Mesothelial cell of epicardium (in vitro differentiated cells): ENCODE data around the gene PRF1. TPM values are rescaled to one million over a fixed set of nuclear protein-coding genes. Genes with fewer than 3 reads are reported as not detected.
A peak's percentile ranks its signal among the peaks of the same experiment; 100 is the strongest.
"Not testable (repeated sequence)": the region's sequence is repeated elsewhere in the genome, so short reads cannot be mapped to it uniquely, and the experiment has no call there.

ENCODE experiments used
- DNase-seq, 2 experiments: peaks; one replicate each; pipeline ENCODE4 v3.0.0; 2021; ENCODE audit warnings: low spot score in 2 of 2; ENCODE audit not compliant: unreplicated experiment in 2 of 2
- H3K27ac Mint-ChIP-seq: 2 replicates; pipeline ENCODE4 v1.8.0; 2021; ENCODE audit warnings: mixed read lengths
- H3K27me3 Mint-ChIP-seq: 2 replicates; pipeline ENCODE4 v1.8.0; 2021; ENCODE audit warnings: low read depth, mixed read lengths
- H3K36me3 Mint-ChIP-seq: 2 replicates; pipeline ENCODE4 v1.8.0; 2021; ENCODE audit warnings: mixed read lengths
- H3K4me1 Mint-ChIP-seq: 2 replicates; pipeline ENCODE4 v1.8.0; 2021; ENCODE audit warnings: mixed read lengths
- H3K4me3 Mint-ChIP-seq: 2 replicates; pipeline ENCODE4 v1.8.0; 2021; ENCODE audit warnings: mild to moderate bottlenecking, moderate library complexity, mixed read lengths
- H3K9me3 Mint-ChIP-seq: 2 replicates; pipeline ENCODE4 v1.8.0; 2021; ENCODE audit warnings: mixed read lengths
- CTCF ChIP-seq: fragments of 200-600 bp; sonication (generic); IDR thresholded peaks from one replicate; pipeline ENCODE4 v1.5.0; 2021; ENCODE audit warnings: antibody characterized with exemption; ENCODE audit not compliant: unreplicated experiment
- total RNA-seq: library from RNA; stranded (reverse); gene quantifications from 3 replicates; pipeline ENCODE4 v1.2.1, GENCODE V29; 2021

PRF1 gene
- total RNA-seq, 1 donor from 2014 or later, result 0.13 TPM

- peaks cover 2% of the 10 kb centered on the region for H3K27me3 Mint-ChIP-seq
- no peak for DNase-seq
- no peaks in the 10 kb centered on the region for H3K36me3 Mint-ChIP-seq
- H3K27ac Mint-ChIP-seq, result no peak overlapping the region
- peaks cover 41% of the 10 kb centered on the region for H3K4me1 Mint-ChIP-seq
- H3K9me3 Mint-ChIP-seq, result no peaks in the 10 kb centered on the region
- TF ChIP-seq CTCF, result no peak
- H3K4me3 Mint-ChIP-seq, result no peak overlapping the region
Observed at GRCh38 chr10:70582793-70583668, 19.5 kb downstream of the PRF1 start.

- not testable (repeated sequence) for DNase-seq, H3K36me3 Mint-ChIP-seq, H3K9me3 Mint-ChIP-seq, H3K27ac Mint-ChIP-seq, H3K4me3 Mint-ChIP-seq, H3K27me3 Mint-ChIP-seq
- H3K4me1 Mint-ChIP-seq, result peaks cover 48% of the 10 kb centered on the region
Observed at GRCh38 chr10:70581176-70581575, 21.4 kb downstream of the PRF1 start.

- Mint-ChIP-seq H3K4me1 (peaks cover 37% of the 10 kb centered on the region), H3K9me3 (no peaks in the 10 kb centered on the region), H3K27me3 (no peaks in the 10 kb centered on the region), H3K4me3 (no peak overlapping the region), H3K27ac (peak overlapping the region; percentile 70), H3K36me3 (no peaks in the 10 kb centered on the region)
- TF ChIP-seq CTCF, result no peak
- DNase-seq, result no peak
Observed at GRCh38 chr10:70579234-70580002, 23.1 kb downstream of the PRF1 start.

GRCh38 chr10:70578371-70578947, 24.1 kb downstream of the PRF1 start:
- no peaks in the 10 kb centered on the region for H3K36me3 Mint-ChIP-seq
- no peak for DNase-seq
- TF ChIP-seq CTCF, result no peak
- no peaks in the 10 kb centered on the region for H3K27me3 Mint-ChIP-seq
- peaks cover 31% of the 10 kb centered on the region for H3K4me1 Mint-ChIP-seq
- peak overlapping the region; percentile 70 for H3K27ac Mint-ChIP-seq
- H3K9me3 Mint-ChIP-seq, result no peaks in the 10 kb centered on the region
- H3K4me3 Mint-ChIP-seq, result no peak overlapping the region

GRCh38 chr10:70576803-70577517, 25.6 kb downstream of the PRF1 start:
- no peak for TF ChIP-seq CTCF
- Mint-ChIP-seq H3K4me1 (peaks cover 28% of the 10 kb centered on the region), H3K4me3 (no peak overlapping the region), H3K27me3 (no peaks in the 10 kb centered on the region), H3K9me3 (no peaks in the 10 kb centered on the region), H3K36me3 (no peaks in the 10 kb centered on the region), H3K27ac (peak overlapping the region; percentile 12)
- no peak for DNase-seq
